GM12873 (cell line): ENCODE results near the gene DIP2A.

ENCODE experiments used
- CTCF ChIP-seq: IDR thresholded peaks from 2 replicates; pipeline ENCODE4 v1.5.1; 2012; ENCODE audit warnings: low read depth, mild to moderate bottlenecking, moderate library complexity, low read length, control low read depth; ENCODE audit not compliant: insufficient read depth; ENCODE audit errors: missing control alignments

The DIP2A gene

GRCh38 chr21:46427516-46427915, 31.2 kb upstream of the DIP2A start:
- TF ChIP-seq CTCF, result no peak

- no peak for TF ChIP-seq CTCF
These were observed 30.4 kb upstream of the DIP2A start for GRCh38 chr21:46428286-46428685.

GRCh38 chr21:46428987-46429710, 29.5 kb upstream of the DIP2A start:
- no peak for TF ChIP-seq CTCF

GRCh38 chr21:46429754-46430681, 28.7 kb upstream of the DIP2A start:
- TF ChIP-seq CTCF, result no peak

GRCh38 chr21:46431448-46431847, 27.2 kb upstream of the DIP2A start:
- no peak for TF ChIP-seq CTCF

- no peak for TF ChIP-seq CTCF
These were observed 26.7 kb upstream of the DIP2A start for GRCh38 chr21:46431884-46432488.
